ENCODE measurements around the gene FBLN5.

The FBLN5 gene

DNA sequence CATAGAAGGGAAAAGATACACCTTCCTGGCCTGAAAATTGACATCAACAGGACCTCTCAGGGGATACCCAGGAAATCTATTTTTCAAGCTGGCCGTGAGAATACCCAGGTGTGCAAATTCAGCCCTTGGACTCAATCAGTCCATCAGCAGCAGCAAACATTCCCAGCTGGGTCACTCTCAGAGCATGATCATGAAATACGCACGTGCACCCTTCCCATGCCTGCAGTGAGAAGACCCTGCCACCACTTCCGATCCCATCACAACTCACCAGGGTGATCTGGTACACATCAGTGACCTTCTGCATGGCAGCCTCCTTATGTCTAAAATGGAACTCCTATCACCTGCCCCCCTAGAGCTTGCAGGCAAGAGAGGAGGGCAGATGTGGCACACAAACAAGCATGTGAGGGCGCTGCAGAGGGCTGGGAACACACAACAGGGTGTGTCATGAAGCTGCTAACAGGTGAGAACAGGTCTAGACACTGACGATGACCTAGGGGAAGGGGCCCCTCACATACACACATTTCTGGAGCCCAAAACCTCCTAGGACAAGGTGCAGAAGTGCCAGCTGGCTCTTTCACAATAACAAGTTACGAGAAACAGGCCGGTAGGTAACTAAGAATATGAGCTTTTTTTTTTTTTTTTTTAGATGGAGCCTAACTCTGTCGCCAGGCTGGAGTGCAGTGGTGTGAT is 42.4 kb downstream of the FBLN5 start:
- no peak overlapping the region for H3K14ac ChIP-seq (ENCODE audit: low read length in 2 of 2)
- H3K23ac ChIP-seq (ENCODE audit: low read length in 2 of 2) = peak overlapping the region in 1 of 2 experiments; percentile 29
- no peak overlapping the region for H3K4me3 ChIP-seq (ENCODE audit: insufficient read depth in 1 of 2, low read depth in 1 of 2, low read length in 2 of 2)
- H2AFZ ChIP-seq (ENCODE audit: low read depth, low read length) = no peak overlapping the region
- no peak overlapping the region for H2AK5ac ChIP-seq (ENCODE audit: low read length, severe bottlenecking)
- no peak overlapping the region for H2BK15ac ChIP-seq (ENCODE audit: low read depth, poor library complexity, severe bottlenecking)
- H3K9ac ChIP-seq (ENCODE audit: low read length) = no peak overlapping the region
- no peak overlapping the region for H2BK5ac ChIP-seq (ENCODE audit: low read depth, low read length, poor library complexity, severe bottlenecking)
- peaks cover 0 to 5% of the 10 kb centered on the region in 2 experiments for H3K27me3 ChIP-seq (ENCODE audit: control insufficient read depth in 1 of 2, insufficient read depth in 1 of 2, low read length in 2 of 2)
- no peak overlapping the region for H3K18ac ChIP-seq (ENCODE audit: low read depth in 1 of 2, low read length in 2 of 2)
- H2BK120ac ChIP-seq (ENCODE audit: low read depth, low read length) = no peak overlapping the region
- H3K27ac ChIP-seq (ENCODE audit: low read length, poor library complexity, severe bottlenecking) = no peak overlapping the region
- H4K8ac ChIP-seq (ENCODE audit: low read length) = no peak overlapping the region
- H3K36me3 ChIP-seq (ENCODE audit: control insufficient read depth in 1 of 2, insufficient read depth in 2 of 2, low read depth in 1 of 2, low read length in 2 of 2) = peaks cover 0 to 3% of the 10 kb centered on the region in 2 experiments
- H4K91ac ChIP-seq (ENCODE audit: low read length) = no peak overlapping the region
- H3K9me3 ChIP-seq (ENCODE audit: control insufficient read depth, low read length) = no peaks in the 10 kb centered on the region
- H3K79me1 ChIP-seq (replicated peaks; ENCODE audit: low read length, poor library complexity, severe bottlenecking) = no peaks in the 10 kb centered on the region
- H2BK12ac ChIP-seq (ENCODE audit: low read length in 2 of 2) = no peak overlapping the region
- no peak for DNase-seq
- H3K4me1 ChIP-seq (ENCODE audit: control insufficient read depth, insufficient read depth, low read depth, low read length) = no peaks in the 10 kb centered on the region
- H3K4me2 ChIP-seq (ENCODE audit: low read length, poor library complexity, severe bottlenecking) = no peak overlapping the region
- H3K4ac ChIP-seq (ENCODE audit: low read depth in 1 of 2, low read length in 2 of 2) = no peak overlapping the region
- 89% methylated on average over 9 of the region's 9 CpGs for WGBS

DNA sequence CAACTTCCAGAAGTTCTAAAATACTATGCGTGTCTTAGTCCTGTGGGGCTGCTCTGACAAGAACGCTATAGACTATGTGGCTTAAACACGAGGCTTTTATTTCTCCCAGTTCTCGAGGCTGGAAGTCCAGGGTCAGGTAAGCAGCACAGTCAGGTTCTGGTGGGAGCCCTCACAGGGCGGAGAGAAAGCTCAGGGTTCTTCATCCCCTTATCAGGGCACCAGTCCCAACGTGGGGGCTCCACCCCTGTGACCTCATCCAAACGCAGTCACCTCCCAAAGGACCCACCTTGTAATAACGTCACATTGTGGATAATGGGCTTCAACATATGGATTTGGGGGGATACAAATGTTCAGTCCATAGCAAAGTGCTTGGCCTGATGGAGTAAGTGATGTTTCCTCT is 43.0 kb downstream of the FBLN5 start:
- Histone ChIP-seq H2BK5ac (ENCODE audit: low read depth, low read length, poor library complexity, severe bottlenecking) (no peak overlapping the region), H3K4ac (ENCODE audit: low read depth in 1 of 2, low read length in 2 of 2) (no peak overlapping the region), H3K79me1 (replicated peaks; ENCODE audit: low read length, poor library complexity, severe bottlenecking) (no peaks in the 10 kb centered on the region), H4K8ac (ENCODE audit: low read length) (no peak overlapping the region), H3K14ac (ENCODE audit: low read length in 2 of 2) (no peak overlapping the region), H3K27me3 (ENCODE audit: control insufficient read depth in 1 of 2, insufficient read depth in 1 of 2, low read length in 2 of 2) (peaks cover 0 to 5% of the 10 kb centered on the region in 2 experiments), H2BK12ac (ENCODE audit: low read length in 2 of 2) (no peak overlapping the region), H2BK15ac (ENCODE audit: low read depth, poor library complexity, severe bottlenecking) (no peak overlapping the region), H3K9ac (ENCODE audit: low read length) (no peak overlapping the region), H2AK5ac (ENCODE audit: low read length, severe bottlenecking) (no peak overlapping the region), H3K4me2 (ENCODE audit: low read length, poor library complexity, severe bottlenecking) (no peak overlapping the region), H3K27ac (ENCODE audit: low read length, poor library complexity, severe bottlenecking) (no peak overlapping the region), H3K18ac (ENCODE audit: low read depth in 1 of 2, low read length in 2 of 2) (no peak overlapping the region), H3K36me3 (ENCODE audit: control insufficient read depth in 1 of 2, insufficient read depth in 2 of 2, low read depth in 1 of 2, low read length in 2 of 2) (peaks cover 0 to 3% of the 10 kb centered on the region in 2 experiments), H3K4me3 (ENCODE audit: insufficient read depth in 1 of 2, low read depth in 1 of 2, low read length in 2 of 2) (no peak overlapping the region), H2AFZ (ENCODE audit: low read depth, low read length) (no peak overlapping the region), H3K4me1 (ENCODE audit: control insufficient read depth, insufficient read depth, low read depth, low read length) (no peaks in the 10 kb centered on the region), H4K91ac (ENCODE audit: low read length) (no peak overlapping the region), H2BK120ac (ENCODE audit: low read depth, low read length) (no peak overlapping the region), H3K23ac (ENCODE audit: low read length in 2 of 2) (no peak overlapping the region), H3K9me3 (ENCODE audit: control insufficient read depth, low read length) (no peaks in the 10 kb centered on the region)
- DNase-seq = no peak
- 89% methylated on average over 5 of the region's 8 CpGs for WGBS

DNA sequence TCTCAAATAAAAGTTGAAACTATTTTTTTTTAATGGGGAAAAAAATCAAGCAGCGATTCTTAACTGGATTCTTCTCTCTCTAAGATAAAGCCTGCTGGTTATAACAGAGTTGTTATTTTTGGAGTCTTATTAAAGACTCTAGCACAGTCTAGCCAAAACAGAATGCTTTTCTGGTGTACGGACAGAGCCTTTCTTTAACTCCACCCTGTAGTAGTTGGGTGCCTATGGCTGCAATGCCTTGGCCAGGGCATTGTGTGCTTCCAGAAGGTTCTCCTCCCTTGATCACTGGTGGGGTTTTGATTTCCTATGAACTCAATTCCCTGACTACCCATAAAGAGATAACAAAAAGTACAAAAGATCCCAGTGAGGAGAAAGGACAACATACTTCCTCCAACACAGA is 44.4 kb downstream of the FBLN5 start:
- no peak overlapping the region for H2BK5ac ChIP-seq (ENCODE audit: low read depth, low read length, poor library complexity, severe bottlenecking)
- 43% methylated on average over 1 of the region's 2 CpGs for WGBS
- H4K8ac ChIP-seq (ENCODE audit: low read length) = no peak overlapping the region
- H2BK15ac ChIP-seq (ENCODE audit: low read depth, poor library complexity, severe bottlenecking) = no peak overlapping the region
- no peak overlapping the region for H2BK120ac ChIP-seq (ENCODE audit: low read depth, low read length)
- DNase-seq = no peak
- H3K23ac ChIP-seq (ENCODE audit: low read length in 2 of 2) = no peak overlapping the region
- no peak overlapping the region for H2AFZ ChIP-seq (ENCODE audit: low read depth, low read length)
- H3K18ac ChIP-seq (ENCODE audit: low read depth in 1 of 2, low read length in 2 of 2) = no peak overlapping the region
- no peaks in the 10 kb centered on the region for H3K9me3 ChIP-seq (ENCODE audit: control insufficient read depth, low read length)
- no peak overlapping the region for H3K14ac ChIP-seq (ENCODE audit: low read length in 2 of 2)
- H3K4ac ChIP-seq (ENCODE audit: low read depth in 1 of 2, low read length in 2 of 2) = no peak overlapping the region
- peaks cover 3% of the 10 kb centered on the region for H3K4me1 ChIP-seq (ENCODE audit: control insufficient read depth, insufficient read depth, low read depth, low read length)
- H3K36me3 ChIP-seq (ENCODE audit: control insufficient read depth in 1 of 2, insufficient read depth in 2 of 2, low read depth in 1 of 2, low read length in 2 of 2) = peaks cover 0 to 3% of the 10 kb centered on the region in 2 experiments
- no peak overlapping the region for H3K4me3 ChIP-seq (ENCODE audit: insufficient read depth in 1 of 2, low read depth in 1 of 2, low read length in 2 of 2)
- no peak overlapping the region for H2AK5ac ChIP-seq (ENCODE audit: low read length, severe bottlenecking)
- H3K27ac ChIP-seq (ENCODE audit: low read length, poor library complexity, severe bottlenecking) = no peak overlapping the region
- peaks cover 0 to 9% of the 10 kb centered on the region in 2 experiments for H3K27me3 ChIP-seq (ENCODE audit: control insufficient read depth in 1 of 2, insufficient read depth in 1 of 2, low read length in 2 of 2)
- H3K9ac ChIP-seq (ENCODE audit: low read length) = no peak overlapping the region
- H3K4me2 ChIP-seq (ENCODE audit: low read length, poor library complexity, severe bottlenecking) = no peak overlapping the region
- H2BK12ac ChIP-seq (ENCODE audit: low read length in 2 of 2) = no peak overlapping the region
- no peak overlapping the region for H4K91ac ChIP-seq (ENCODE audit: low read length)
- no peaks in the 10 kb centered on the region for H3K79me1 ChIP-seq (replicated peaks; ENCODE audit: low read length, poor library complexity, severe bottlenecking)

DNA sequence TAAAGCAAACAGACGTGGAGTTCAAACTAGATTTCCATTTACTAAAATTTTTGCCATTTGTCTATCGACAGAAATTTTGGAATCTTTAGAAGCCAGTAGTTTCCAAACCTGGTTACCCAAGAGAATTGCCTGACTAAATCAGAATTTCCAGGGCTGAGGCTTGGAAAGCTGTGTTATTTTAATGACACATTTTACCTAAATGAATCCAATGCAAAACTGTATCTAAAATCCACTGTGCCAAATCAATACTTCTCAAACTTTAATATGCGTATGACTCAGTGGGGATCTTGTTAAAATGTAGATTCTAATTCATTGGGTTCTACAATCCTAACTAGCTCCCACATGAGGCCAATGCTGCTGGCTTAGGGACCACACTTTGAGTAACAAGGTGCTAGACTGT is 45.2 kb downstream of the FBLN5 start:
- no peak overlapping the region for H2BK120ac ChIP-seq (ENCODE audit: low read depth, low read length)
- no peak overlapping the region for H3K4me3 ChIP-seq (ENCODE audit: insufficient read depth in 1 of 2, low read depth in 1 of 2, low read length in 2 of 2)
- DNase-seq = no peak
- H3K27ac ChIP-seq (ENCODE audit: low read length, poor library complexity, severe bottlenecking) = no peak overlapping the region
- H2AFZ ChIP-seq (ENCODE audit: low read depth, low read length) = no peak overlapping the region
- peaks cover 3% of the 10 kb centered on the region for H3K4me1 ChIP-seq (ENCODE audit: control insufficient read depth, insufficient read depth, low read depth, low read length)
- peaks cover 0 to 3% of the 10 kb centered on the region in 2 experiments for H3K36me3 ChIP-seq (ENCODE audit: control insufficient read depth in 1 of 2, insufficient read depth in 2 of 2, low read depth in 1 of 2, low read length in 2 of 2)
- H3K18ac ChIP-seq (ENCODE audit: low read depth in 1 of 2, low read length in 2 of 2) = no peak overlapping the region
- no peak overlapping the region for H4K8ac ChIP-seq (ENCODE audit: low read length)
- no peaks in the 10 kb centered on the region for H3K9me3 ChIP-seq (ENCODE audit: control insufficient read depth, low read length)
- H2BK15ac ChIP-seq (ENCODE audit: low read depth, poor library complexity, severe bottlenecking) = no peak overlapping the region
- H3K9ac ChIP-seq (ENCODE audit: low read length) = no peak overlapping the region
- H3K4ac ChIP-seq (ENCODE audit: low read depth in 1 of 2, low read length in 2 of 2) = no peak overlapping the region
- H3K27me3 ChIP-seq (ENCODE audit: control insufficient read depth in 1 of 2, insufficient read depth in 1 of 2, low read length in 2 of 2) = peaks cover 0 to 7% of the 10 kb centered on the region in 2 experiments
- no peak overlapping the region for H3K4me2 ChIP-seq (ENCODE audit: low read length, poor library complexity, severe bottlenecking)
- 83% methylated on average over 3 of the region's 3 CpGs for WGBS
- no peak overlapping the region for H2AK5ac ChIP-seq (ENCODE audit: low read length, severe bottlenecking)
- no peak overlapping the region for H2BK5ac ChIP-seq (ENCODE audit: low read depth, low read length, poor library complexity, severe bottlenecking)
- no peak overlapping the region for H4K91ac ChIP-seq (ENCODE audit: low read length)
- H2BK12ac ChIP-seq (ENCODE audit: low read length in 2 of 2) = no peak overlapping the region
- H3K23ac ChIP-seq (ENCODE audit: low read length in 2 of 2) = no peak overlapping the region
- H3K79me1 ChIP-seq (replicated peaks; ENCODE audit: low read length, poor library complexity, severe bottlenecking) = no peaks in the 10 kb centered on the region
- no peak overlapping the region for H3K14ac ChIP-seq (ENCODE audit: low read length in 2 of 2)
